DND-41 (cell line): Measurements from ENCODE around the gene FMO4.

Experiments
- EZH2 ChIP-seq: IDR thresholded peaks from 3 replicates; pipeline ENCODE4 v1.6.1; 2012; ENCODE audit warnings: borderline replicate concordance, low read depth, mild to moderate bottlenecking, moderate library complexity, low read length, inconsistent platforms; ENCODE audit not compliant: severe bottlenecking
- TF ChIP-seq, protein P1 (sequence below): IDR thresholded peaks from 2 replicates; pipeline ENCODE4 v1.5.1; 2012; ENCODE audit warnings: borderline replicate concordance, low read length, moderate library complexity, mild to moderate bottlenecking; ENCODE audit not compliant: poor library complexity, severe bottlenecking; ENCODE audit errors: extremely low read depth

- TF ChIP-seq, protein P1, sequence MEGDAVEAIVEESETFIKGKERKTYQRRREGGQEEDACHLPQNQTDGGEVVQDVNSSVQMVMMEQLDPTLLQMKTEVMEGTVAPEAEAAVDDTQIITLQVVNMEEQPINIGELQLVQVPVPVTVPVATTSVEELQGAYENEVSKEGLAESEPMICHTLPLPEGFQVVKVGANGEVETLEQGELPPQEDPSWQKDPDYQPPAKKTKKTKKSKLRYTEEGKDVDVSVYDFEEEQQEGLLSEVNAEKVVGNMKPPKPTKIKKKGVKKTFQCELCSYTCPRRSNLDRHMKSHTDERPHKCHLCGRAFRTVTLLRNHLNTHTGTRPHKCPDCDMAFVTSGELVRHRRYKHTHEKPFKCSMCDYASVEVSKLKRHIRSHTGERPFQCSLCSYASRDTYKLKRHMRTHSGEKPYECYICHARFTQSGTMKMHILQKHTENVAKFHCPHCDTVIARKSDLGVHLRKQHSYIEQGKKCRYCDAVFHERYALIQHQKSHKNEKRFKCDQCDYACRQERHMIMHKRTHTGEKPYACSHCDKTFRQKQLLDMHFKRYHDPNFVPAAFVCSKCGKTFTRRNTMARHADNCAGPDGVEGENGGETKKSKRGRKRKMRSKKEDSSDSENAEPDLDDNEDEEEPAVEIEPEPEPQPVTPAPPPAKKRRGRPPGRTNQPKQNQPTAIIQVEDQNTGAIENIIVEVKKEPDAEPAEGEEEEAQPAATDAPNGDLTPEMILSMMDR, result no peak
- TF ChIP-seq EZH2, result no peak
Observed at GRCh38 chr1:171279234-171279633, 34.7 kb upstream of the FMO4 start.
